Fibroblast of villous mesenchyme (primary cell): ENCODE data around the gene KCNA10. TPM values are rescaled to one million over a fixed set of nuclear protein-coding genes. Genes with fewer than 3 reads are reported as not detected.

Experiments used
- DNase-seq: peaks from one replicate; pipeline ENCODE4 v3.0.0-alpha.2; 2010; ENCODE audit warnings: low read depth
- H3K4me3 ChIP-seq: 2 replicates; pipeline ENCODE4 v1.5.1; 2011; ENCODE audit warnings: low read depth, mild to moderate bottlenecking, low read length
- CTCF ChIP-seq: IDR thresholded peaks from 2 replicates; pipeline ENCODE4 v1.5.1; 2012; ENCODE audit warnings: low read depth, mild to moderate bottlenecking, low read length; ENCODE audit not compliant: insufficient read depth
- total RNA-seq: library from RNA; depleted of rRNA; stranded (reverse); fragments of >200 nt; gene quantifications from 2 replicates; pipeline ENCODE4 v1.2.3, GENCODE V29; 2012

KCNA10 gene
- total RNA-seq, 1 donor: not detected

GRCh38 chr1:110494522-110495406 is 24.2 kb downstream of the KCNA10 start:
- no peak for DNase-seq
- TF ChIP-seq CTCF: no peak
- H3K4me3 ChIP-seq: no peak overlapping the region

GRCh38 chr1:110494036-110494435 is 24.9 kb downstream of the KCNA10 start:
- no peak overlapping the region for H3K4me3 ChIP-seq
- TF ChIP-seq CTCF: no peak
- DNase-seq: no peak

- no peak overlapping the region for H3K4me3 ChIP-seq
- no peak for TF ChIP-seq CTCF
Observed at GRCh38 chr1:110493059-110493699, 25.8 kb downstream of the KCNA10 start.

GRCh38 chr1:110492573-110492972 is 26.4 kb downstream of the KCNA10 start:
- no peak for DNase-seq
- no peak overlapping the region for H3K4me3 ChIP-seq

More at GRCh38 chr1:110493059-110493699, 25.8 kb downstream of the KCNA10 start:
- no peak for DNase-seq

GRCh38 chr1:110490791-110491451 is 28.1 kb downstream of the KCNA10 start:
- DNase-seq: no peak
- TF ChIP-seq CTCF: no peak
- H3K4me3 ChIP-seq: no peak overlapping the region

More at GRCh38 chr1:110492573-110492972, 26.4 kb downstream of the KCNA10 start:
- no peak for TF ChIP-seq CTCF

- TF ChIP-seq CTCF: no peak
- H3K4me3 ChIP-seq: no peak overlapping the region
- no peak for DNase-seq
Observed at GRCh38 chr1:110489973-110490542, 28.9 kb downstream of the KCNA10 start.
